Neural cell (in vitro differentiated cells): ENCODE data around the gene STRN.

Experiments
- CTCF ChIP-seq: fragments of 450-650 bp; IDR thresholded peaks from 2 replicates; pipeline ENCODE4 v1.5.1; 2014; ENCODE audit warnings: antibody characterized with exemption, mild to moderate bottlenecking, moderate library complexity; ENCODE audit not compliant: poor library complexity, severe bottlenecking
- EP300 ChIP-seq: fragments of 450-650 bp; conservative IDR thresholded peaks from 2 replicates; pipeline ENCODE4 v1.6.1; 2014; ENCODE audit warnings: antibody characterized with exemption, mild to moderate bottlenecking, moderate library complexity; ENCODE audit not compliant: poor library complexity, severe bottlenecking
- EZH2 ChIP-seq: fragments of 200-600, 300-800 bp; shearing (Covaris generic), sonication (generic); IDR thresholded peaks from 2 replicates; pipeline ENCODE4 v1.6.1; 2014; ENCODE audit warnings: antibody characterized with exemption, low read length, borderline replicate concordance, mild to moderate bottlenecking; ENCODE audit not compliant: insufficient read depth, poor library complexity, severe bottlenecking
- MXI1 ChIP-seq: fragments of 450-650 bp; conservative IDR thresholded peaks from 2 replicates; pipeline ENCODE4 v1.6.1; 2014; ENCODE audit warnings: antibody characterized with exemption, mild to moderate bottlenecking; ENCODE audit not compliant: poor library complexity, severe bottlenecking
- POLR2AphosphoS5 ChIP-seq: IDR thresholded peaks from 2 replicates; pipeline ENCODE4 v1.6.1; 2012
- RAD21 ChIP-seq: fragments of 450-650 bp; conservative IDR thresholded peaks from 2 replicates; pipeline ENCODE4 v1.6.1; 2014; ENCODE audit warnings: antibody characterized with exemption, mild to moderate bottlenecking, moderate library complexity
- SMC3 ChIP-seq: fragments of 450-650 bp; conservative IDR thresholded peaks from 2 replicates; pipeline ENCODE4 v1.6.1; 2014; ENCODE audit warnings: antibody characterized with exemption, mild to moderate bottlenecking, moderate library complexity; ENCODE audit not compliant: poor library complexity
- TAF1 ChIP-seq: IDR thresholded peaks from 2 replicates; pipeline ENCODE4 v1.6.1; 2012; ENCODE audit warnings: low read depth
- TF ChIP-seq, protein P1 (sequence below): IDR thresholded peaks from 2 replicates; pipeline ENCODE4 v1.6.1; 2012; ENCODE audit warnings: borderline replicate concordance

DNA sequence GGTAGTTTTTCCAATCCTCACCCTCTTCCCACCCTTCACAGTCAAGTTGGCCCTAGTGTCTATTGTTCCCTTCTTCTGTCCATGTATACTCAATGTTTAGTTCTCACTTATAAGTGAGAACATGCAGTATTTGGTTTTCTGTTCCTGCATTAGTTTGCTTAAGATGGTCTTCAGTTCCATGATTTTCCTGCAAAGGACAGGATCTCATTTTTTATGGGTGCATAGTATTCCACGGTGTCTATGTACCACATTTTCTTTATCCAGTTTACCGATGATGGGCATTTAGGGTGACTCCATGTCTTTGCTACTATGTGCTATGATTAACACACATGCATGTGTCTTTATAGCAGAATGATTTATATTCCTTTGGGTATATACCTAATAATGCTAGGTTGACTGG is 104.4 kb downstream of the STRN start:
- TF ChIP-seq CTCF (no peak), EZH2 (no peak), POLR2AphosphoS5 (no peak), MXI1 (no peak), EP300 (no peak), RAD21 (no peak), SMC3 (no peak), TAF1 (no peak)
- TF ChIP-seq, protein P1, sequence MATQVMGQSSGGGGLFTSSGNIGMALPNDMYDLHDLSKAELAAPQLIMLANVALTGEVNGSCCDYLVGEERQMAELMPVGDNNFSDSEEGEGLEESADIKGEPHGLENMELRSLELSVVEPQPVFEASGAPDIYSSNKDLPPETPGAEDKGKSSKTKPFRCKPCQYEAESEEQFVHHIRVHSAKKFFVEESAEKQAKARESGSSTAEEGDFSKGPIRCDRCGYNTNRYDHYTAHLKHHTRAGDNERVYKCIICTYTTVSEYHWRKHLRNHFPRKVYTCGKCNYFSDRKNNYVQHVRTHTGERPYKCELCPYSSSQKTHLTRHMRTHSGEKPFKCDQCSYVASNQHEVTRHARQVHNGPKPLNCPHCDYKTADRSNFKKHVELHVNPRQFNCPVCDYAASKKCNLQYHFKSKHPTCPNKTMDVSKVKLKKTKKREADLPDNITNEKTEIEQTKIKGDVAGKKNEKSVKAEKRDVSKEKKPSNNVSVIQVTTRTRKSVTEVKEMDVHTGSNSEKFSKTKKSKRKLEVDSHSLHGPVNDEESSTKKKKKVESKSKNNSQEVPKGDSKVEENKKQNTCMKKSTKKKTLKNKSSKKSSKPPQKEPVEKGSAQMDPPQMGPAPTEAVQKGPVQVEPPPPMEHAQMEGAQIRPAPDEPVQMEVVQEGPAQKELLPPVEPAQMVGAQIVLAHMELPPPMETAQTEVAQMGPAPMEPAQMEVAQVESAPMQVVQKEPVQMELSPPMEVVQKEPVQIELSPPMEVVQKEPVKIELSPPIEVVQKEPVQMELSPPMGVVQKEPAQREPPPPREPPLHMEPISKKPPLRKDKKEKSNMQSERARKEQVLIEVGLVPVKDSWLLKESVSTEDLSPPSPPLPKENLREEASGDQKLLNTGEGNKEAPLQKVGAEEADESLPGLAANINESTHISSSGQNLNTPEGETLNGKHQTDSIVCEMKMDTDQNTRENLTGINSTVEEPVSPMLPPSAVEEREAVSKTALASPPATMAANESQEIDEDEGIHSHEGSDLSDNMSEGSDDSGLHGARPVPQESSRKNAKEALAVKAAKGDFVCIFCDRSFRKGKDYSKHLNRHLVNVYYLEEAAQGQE = no peak
